ENCODE measurements around the gene XYLT1.

Gene XYLT1

DNA sequence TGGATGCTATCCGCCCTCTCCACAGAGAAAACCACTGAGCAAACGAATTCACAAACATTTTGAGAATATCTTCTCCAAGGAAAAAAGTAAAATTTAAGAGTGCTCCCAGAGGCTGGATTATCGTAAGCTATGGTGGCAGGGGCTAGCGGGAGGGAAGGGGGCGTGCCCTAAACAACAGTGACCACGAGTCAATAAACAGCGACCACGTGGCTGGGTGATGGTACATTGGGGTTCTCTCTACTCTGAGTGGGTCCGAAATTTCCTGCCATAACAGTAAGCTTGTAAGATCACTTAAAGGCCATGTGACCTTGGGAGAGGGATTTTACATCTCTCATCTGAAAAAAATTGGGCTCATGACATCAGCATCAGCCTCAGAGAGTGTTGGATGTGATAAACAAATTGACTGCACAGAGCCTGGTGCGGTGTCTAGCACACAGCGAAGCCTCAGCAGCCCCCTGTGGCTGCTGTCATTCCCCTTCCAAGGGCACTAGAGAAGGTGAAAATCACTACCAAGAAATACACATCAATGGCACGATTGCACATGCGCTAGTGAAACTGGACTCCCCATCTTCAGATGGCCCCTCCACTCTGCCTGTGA is 213.2 kb downstream of the XYLT1 start:
- TF ChIP-seq, protein P1, sequence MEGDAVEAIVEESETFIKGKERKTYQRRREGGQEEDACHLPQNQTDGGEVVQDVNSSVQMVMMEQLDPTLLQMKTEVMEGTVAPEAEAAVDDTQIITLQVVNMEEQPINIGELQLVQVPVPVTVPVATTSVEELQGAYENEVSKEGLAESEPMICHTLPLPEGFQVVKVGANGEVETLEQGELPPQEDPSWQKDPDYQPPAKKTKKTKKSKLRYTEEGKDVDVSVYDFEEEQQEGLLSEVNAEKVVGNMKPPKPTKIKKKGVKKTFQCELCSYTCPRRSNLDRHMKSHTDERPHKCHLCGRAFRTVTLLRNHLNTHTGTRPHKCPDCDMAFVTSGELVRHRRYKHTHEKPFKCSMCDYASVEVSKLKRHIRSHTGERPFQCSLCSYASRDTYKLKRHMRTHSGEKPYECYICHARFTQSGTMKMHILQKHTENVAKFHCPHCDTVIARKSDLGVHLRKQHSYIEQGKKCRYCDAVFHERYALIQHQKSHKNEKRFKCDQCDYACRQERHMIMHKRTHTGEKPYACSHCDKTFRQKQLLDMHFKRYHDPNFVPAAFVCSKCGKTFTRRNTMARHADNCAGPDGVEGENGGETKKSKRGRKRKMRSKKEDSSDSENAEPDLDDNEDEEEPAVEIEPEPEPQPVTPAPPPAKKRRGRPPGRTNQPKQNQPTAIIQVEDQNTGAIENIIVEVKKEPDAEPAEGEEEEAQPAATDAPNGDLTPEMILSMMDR (IDR thresholded peaks at IDR 0.05; ENCODE audit: low read depth, low read length, missing control alignments), result no peak
- H3K27ac ChIP-seq, result no peak overlapping the region
- H3K27me3 ChIP-seq (replicated peaks), result no peaks in the 10 kb centered on the region
- no peaks in the 10 kb centered on the region for H3K36me3 ChIP-seq (replicated peaks)
- in situ Hi-C loops (cut with HindIII; ENCODE audit: low pct_ligation_motif_present, low sequenced_read_pairs), result no loop called here
- no peak for DNase-seq
- no peak overlapping the region for H3K4me3 ChIP-seq (ENCODE audit: low read depth, low read length)

DNA sequence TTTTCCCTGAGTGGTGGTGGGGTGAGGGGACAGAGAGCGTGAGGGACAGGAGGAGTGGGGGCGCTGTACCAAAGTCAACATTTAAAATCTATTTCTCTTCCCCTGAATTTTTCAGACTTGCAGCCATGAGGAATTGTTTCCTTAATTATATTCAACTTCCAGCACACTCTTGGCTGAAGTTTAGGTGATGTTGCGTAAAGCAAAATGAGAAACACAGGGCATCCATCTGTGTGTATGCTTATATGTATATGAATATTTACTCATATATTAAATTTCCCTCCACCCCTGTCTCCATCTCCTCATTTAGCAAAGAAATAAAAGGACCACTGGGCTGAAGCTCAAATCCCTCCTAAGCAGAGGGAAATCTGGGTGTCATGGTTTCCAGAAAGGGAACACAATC is 218.1 kb downstream of the XYLT1 start:
- Histone ChIP-seq H3K4me3 (ENCODE audit: low read depth, low read length) (no peak overlapping the region), H3K27ac (no peak overlapping the region), H3K36me3 (replicated peaks) (no peaks in the 10 kb centered on the region), H3K27me3 (replicated peaks) (no peaks in the 10 kb centered on the region)
- TF ChIP-seq, protein P1 (IDR thresholded peaks at IDR 0.05; ENCODE audit: low read depth, low read length, missing control alignments), result no peak
- in situ Hi-C loops (cut with HindIII; ENCODE audit: low pct_ligation_motif_present, low sequenced_read_pairs), result no loop called here
- DNase-seq, result no peak

DNA sequence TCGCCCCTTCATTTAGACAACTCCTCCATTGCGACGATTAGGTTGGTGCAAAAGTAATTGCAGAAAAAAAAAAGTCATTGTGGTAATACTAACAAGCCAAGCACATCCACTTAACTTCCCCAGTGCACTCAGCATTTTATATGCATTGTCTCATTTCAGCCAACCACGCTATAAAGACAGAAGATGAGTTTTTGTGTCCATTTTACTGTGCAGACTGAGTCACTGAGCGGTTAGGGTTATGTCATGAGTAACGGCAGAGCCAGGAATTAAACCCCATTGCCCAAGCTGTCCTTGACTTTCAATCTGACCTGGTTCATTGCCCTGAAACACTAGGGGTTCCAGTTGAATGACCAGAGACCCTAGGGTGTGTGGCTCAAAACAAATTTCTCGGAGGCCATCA is 218.7 kb downstream of the XYLT1 start:
- DNase-seq, result no peak
- no peak overlapping the region for H3K27ac ChIP-seq
- TF ChIP-seq, protein P1 (IDR thresholded peaks at IDR 0.05; ENCODE audit: low read depth, low read length, missing control alignments), result no peak
- H3K4me3 ChIP-seq (ENCODE audit: low read depth, low read length), result no peak overlapping the region
- H3K36me3 ChIP-seq (replicated peaks), result no peaks in the 10 kb centered on the region
- in situ Hi-C loops (cut with HindIII; ENCODE audit: low pct_ligation_motif_present, low sequenced_read_pairs), result no loop called here
- H3K27me3 ChIP-seq (replicated peaks), result no peaks in the 10 kb centered on the region

DNA sequence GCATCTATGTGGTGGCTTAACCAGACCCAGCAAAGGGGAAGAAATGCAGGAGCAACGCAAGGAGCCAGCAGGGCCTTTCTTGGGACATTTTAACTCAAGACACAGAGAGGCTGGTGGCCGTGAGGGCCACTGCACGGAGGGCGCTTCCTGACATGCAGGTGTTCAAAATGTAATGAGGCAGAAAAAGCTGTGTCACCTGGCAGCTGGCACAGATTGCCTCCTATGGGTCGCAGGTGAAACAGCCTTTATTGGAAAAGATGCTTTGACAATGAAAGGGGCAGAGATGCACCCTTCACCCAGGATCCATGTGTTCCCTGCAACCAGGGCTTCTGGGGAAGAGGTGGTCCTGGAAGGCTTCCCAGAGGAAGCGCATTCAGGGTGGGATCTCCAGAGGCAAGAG is 219.3 kb downstream of the XYLT1 start:
- Histone ChIP-seq H3K27me3 (replicated peaks) (no peaks in the 10 kb centered on the region), H3K4me3 (ENCODE audit: low read depth, low read length) (no peak overlapping the region), H3K36me3 (replicated peaks) (no peaks in the 10 kb centered on the region), H3K27ac (no peak overlapping the region)
- in situ Hi-C loops (cut with HindIII; ENCODE audit: low pct_ligation_motif_present, low sequenced_read_pairs), result no loop called here
- TF ChIP-seq, protein P1 (IDR thresholded peaks at IDR 0.05; ENCODE audit: low read depth, low read length, missing control alignments), result no peak
- DNase-seq, result no peak

DNA sequence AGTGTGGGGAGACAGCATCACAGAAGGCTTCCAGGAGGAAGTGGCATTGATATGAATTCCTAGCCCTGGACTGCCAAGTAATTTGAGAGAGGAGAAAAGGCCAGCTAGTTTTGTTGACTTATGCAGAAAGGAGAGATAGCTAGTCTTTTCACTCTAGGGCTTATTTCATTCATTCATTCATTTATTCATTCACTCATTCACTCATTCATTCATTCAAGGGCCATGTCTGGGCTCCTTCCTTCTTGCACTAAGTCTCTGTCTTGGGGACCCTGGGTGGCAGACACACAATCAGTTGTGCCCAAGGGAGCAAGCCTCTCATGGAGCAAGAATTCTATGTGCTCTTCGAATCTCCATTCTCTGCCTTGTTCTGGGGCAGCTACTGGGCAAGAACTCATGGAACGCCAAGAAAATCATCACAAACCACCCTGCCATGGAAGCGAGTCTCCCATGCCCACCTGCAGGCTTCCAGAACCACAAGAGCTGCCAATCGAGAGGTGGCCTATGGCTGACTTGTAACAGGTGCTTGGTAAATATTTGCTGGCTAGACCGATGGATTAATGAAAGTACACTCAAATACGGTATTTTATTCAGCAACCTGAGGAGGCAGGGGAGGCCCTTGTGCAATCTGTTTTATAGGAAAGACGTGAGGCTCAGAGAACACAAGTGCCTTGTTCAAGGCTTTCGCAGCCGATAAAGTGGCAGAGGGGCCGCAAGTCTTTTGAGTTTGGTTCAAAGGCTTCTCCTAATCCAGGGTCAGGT is 223.6 kb downstream of the XYLT1 start:
- H3K27ac ChIP-seq, result no peak overlapping the region
- in situ Hi-C loops (cut with HindIII; ENCODE audit: low pct_ligation_motif_present, low sequenced_read_pairs), result no loop called here
- no peaks in the 10 kb centered on the region for H3K36me3 ChIP-seq (replicated peaks)
- TF ChIP-seq, protein P1 (IDR thresholded peaks at IDR 0.05; ENCODE audit: low read depth, low read length, missing control alignments), result no peak
- DNase-seq, result no peak
- H3K27me3 ChIP-seq (replicated peaks), result no peaks in the 10 kb centered on the region
- H3K4me3 ChIP-seq (ENCODE audit: low read depth, low read length), result no peak overlapping the region

Data from brain microvascular endothelial cell (primary cell).